ENCODE measurements around the gene VAMP2.

GRCh38 chr17:8176197-8176940, 13.6 kb upstream of the VAMP2 start, which contains the start of gene TMEM107:
- TF ChIP-seq CTCF (conservative IDR thresholded peaks at IDR 0.05 in 1 of 2, IDR thresholded peaks at IDR 0.05 in 1 of 2; ENCODE audit: extremely low read depth in 1 of 2, insufficient read depth in 1 of 2, low read depth in 1 of 2, low read length in 2 of 2) (peak in 1 of 2 donors; percentile 18), EZH2 (IDR thresholded peaks at IDR 0.05; ENCODE audit: borderline replicate concordance, low read length) (no peak)

Measured in mammary epithelial cell (primary cell).